ENCODE measurements around the gene DCC. TPM values are rescaled to one million over a fixed set of nuclear protein-coding genes. Genes with fewer than 3 reads are reported as not detected.
A peak's percentile ranks its signal among the peaks of the same experiment; 100 is the strongest.

DCC gene
- total RNA-seq, 1 donor from 2014 or later = 5.6 TPM

DNA sequence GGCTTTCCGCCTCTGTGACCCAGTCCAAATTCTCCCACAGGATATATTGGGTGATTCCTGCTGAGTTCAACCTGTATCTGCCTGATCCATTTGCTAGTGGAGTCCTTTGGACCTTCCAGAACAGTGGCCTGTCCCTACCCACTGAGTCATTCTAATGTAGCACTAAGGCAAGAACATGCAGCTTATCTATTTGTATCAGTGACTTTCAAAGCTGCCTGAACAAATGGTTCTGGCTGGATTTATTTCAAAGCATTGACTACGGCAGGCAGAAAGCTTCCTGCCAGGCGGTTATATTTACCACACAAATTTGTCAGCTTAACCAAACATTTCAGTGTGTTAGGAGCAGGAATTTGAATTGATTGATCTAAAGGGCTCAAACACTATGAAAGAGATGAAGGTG, 613.4 kb downstream of the DCC start:
- no peak overlapping the region for H3K4me3 Mint-ChIP-seq (ENCODE audit: unreplicated experiment)
- no peaks in the 10 kb centered on the region for H3K4me1 Mint-ChIP-seq (ENCODE audit: low read depth, unreplicated experiment)
- no peaks in the 10 kb centered on the region for H3K9me3 Mint-ChIP-seq (ENCODE audit: unreplicated experiment)
- peaks cover 4% of the 10 kb centered on the region for H3K27me3 Mint-ChIP-seq (ENCODE audit: unreplicated experiment)
- H3K27ac Mint-ChIP-seq (ENCODE audit: unreplicated experiment) = no peak overlapping the region
- TF ChIP-seq CTCF (IDR thresholded peaks at IDR 0.05; ENCODE audit: partially characterized antibody, unreplicated experiment) = no peak
- DNase-seq = no peak
- no peaks in the 10 kb centered on the region for H3K36me3 Mint-ChIP-seq (ENCODE audit: unreplicated experiment)

DNA sequence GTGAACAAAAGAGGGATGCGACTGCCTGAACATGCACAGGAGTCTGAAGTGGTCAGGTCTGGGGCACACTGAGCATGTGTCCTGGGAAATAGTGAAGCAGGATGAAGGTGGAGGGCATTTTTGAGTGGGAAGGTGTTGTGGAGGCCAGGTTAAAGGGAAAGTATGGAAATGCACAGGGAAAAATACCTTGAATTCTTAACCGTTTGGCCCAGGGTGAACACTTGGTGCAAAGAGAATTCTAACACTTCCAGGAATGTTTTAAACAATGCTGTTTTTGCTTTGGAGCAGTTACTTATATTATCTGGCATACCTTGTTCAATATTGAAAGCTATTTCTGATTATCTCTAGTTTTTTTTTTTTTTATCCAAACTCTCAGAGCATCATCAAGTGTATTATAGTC, 623.5 kb downstream of the DCC start:
- DNase-seq = no peak
- no peak overlapping the region for H3K4me3 Mint-ChIP-seq (ENCODE audit: unreplicated experiment)
- no peak overlapping the region for H3K27ac Mint-ChIP-seq (ENCODE audit: unreplicated experiment)
- H3K9me3 Mint-ChIP-seq (ENCODE audit: unreplicated experiment) = peaks cover 1% of the 10 kb centered on the region
- H3K27me3 Mint-ChIP-seq (ENCODE audit: unreplicated experiment) = no peaks in the 10 kb centered on the region
- TF ChIP-seq CTCF (IDR thresholded peaks at IDR 0.05; ENCODE audit: partially characterized antibody, unreplicated experiment) = no peak
- peaks cover 18% of the 10 kb centered on the region for H3K4me1 Mint-ChIP-seq (ENCODE audit: low read depth, unreplicated experiment)
- H3K36me3 Mint-ChIP-seq (ENCODE audit: unreplicated experiment) = no peaks in the 10 kb centered on the region

DNA sequence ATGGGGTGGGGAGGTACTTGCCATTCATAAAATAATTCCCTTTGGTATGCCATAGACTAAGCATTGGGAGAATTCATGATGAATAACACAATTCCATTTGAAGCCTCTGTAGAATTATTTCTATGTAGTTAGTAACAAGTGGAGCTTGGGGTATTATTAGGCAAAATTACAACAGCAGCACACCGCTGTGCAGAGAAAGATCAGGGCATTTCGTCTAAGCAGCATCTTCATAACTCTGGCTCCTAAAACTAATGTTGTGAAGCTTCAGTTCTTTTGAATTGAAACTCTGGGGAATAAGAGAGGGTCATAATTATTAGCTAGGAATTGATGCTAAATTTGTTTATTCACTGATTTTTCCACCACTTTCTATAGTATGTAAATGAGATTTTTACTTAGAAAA, 630.7 kb downstream of the DCC start:
- H3K36me3 Mint-ChIP-seq (ENCODE audit: unreplicated experiment) = no peaks in the 10 kb centered on the region
- H3K4me1 Mint-ChIP-seq (ENCODE audit: low read depth, unreplicated experiment) = peaks cover 37% of the 10 kb centered on the region
- no peak for TF ChIP-seq CTCF (IDR thresholded peaks at IDR 0.05; ENCODE audit: partially characterized antibody, unreplicated experiment)
- no peak overlapping the region for H3K4me3 Mint-ChIP-seq (ENCODE audit: unreplicated experiment)
- H3K9me3 Mint-ChIP-seq (ENCODE audit: unreplicated experiment) = peaks cover 4% of the 10 kb centered on the region
- no peak overlapping the region for H3K27ac Mint-ChIP-seq (ENCODE audit: unreplicated experiment)
- H3K27me3 Mint-ChIP-seq (ENCODE audit: unreplicated experiment) = peaks cover 2% of the 10 kb centered on the region
- no peak for DNase-seq

- H3K4me3 Mint-ChIP-seq (ENCODE audit: unreplicated experiment) = no peak overlapping the region
- H3K27ac Mint-ChIP-seq (ENCODE audit: unreplicated experiment) = no peak overlapping the region
- peaks cover 2% of the 10 kb centered on the region for H3K27me3 Mint-ChIP-seq (ENCODE audit: unreplicated experiment)
- no peaks in the 10 kb centered on the region for H3K36me3 Mint-ChIP-seq (ENCODE audit: unreplicated experiment)
- TF ChIP-seq CTCF (IDR thresholded peaks at IDR 0.05; ENCODE audit: partially characterized antibody, unreplicated experiment) = no peak
- H3K9me3 Mint-ChIP-seq (ENCODE audit: unreplicated experiment) = peaks cover 4% of the 10 kb centered on the region
- DNase-seq = no peak
- peaks cover 34% of the 10 kb centered on the region for H3K4me1 Mint-ChIP-seq (ENCODE audit: low read depth, unreplicated experiment)
Observed at GRCh38 chr18:52971097-52971496, 631.1 kb downstream of the DCC start.

DNA sequence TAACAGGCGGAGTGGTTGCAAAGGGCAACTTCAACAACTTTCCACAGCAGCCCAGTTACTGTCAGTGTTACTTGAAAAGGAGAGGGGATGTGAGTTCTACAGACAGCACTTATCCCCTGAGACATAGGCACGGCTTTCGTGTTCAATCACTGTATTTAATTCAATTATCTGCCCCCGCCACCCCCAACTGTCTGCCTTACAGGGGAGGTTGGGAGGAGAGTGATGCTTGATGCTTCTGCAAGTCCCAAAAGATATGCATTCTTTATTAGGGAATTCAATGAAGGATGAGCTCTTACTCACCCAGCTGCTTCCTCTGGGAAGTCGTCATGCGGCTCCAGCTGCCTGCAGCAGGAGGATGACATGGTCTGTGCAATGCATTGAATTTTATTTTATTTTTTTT, 639.9 kb downstream of the DCC start:
- TF ChIP-seq CTCF (IDR thresholded peaks at IDR 0.05; ENCODE audit: partially characterized antibody, unreplicated experiment) = no peak
- peak overlapping the region; percentile 35 for H3K4me3 Mint-ChIP-seq (ENCODE audit: unreplicated experiment)
- DNase-seq = peak; percentile 72
- no peaks in the 10 kb centered on the region for H3K36me3 Mint-ChIP-seq (ENCODE audit: unreplicated experiment)
- peaks cover 24% of the 10 kb centered on the region for H3K4me1 Mint-ChIP-seq (ENCODE audit: low read depth, unreplicated experiment)
- H3K27ac Mint-ChIP-seq (ENCODE audit: unreplicated experiment) = no peak overlapping the region
- H3K9me3 Mint-ChIP-seq (ENCODE audit: unreplicated experiment) = peaks cover 6% of the 10 kb centered on the region
- peaks cover 5% of the 10 kb centered on the region for H3K27me3 Mint-ChIP-seq (ENCODE audit: unreplicated experiment)
